ENCODE data around the gene GUCA2A. TPM values are rescaled to one million over a fixed set of nuclear protein-coding genes. Genes with fewer than 3 reads are reported as not detected.

The GUCA2A gene
- total RNA-seq, 1 donor from 2014 or later: not detected

GRCh38 chr1:42177541-42177981 is 13.0 kb upstream of the GUCA2A start:
- no peak for DNase-seq (ENCODE audit: extremely low read depth, low read depth, low spot score)

GRCh38 chr1:42176902-42177519 is 12.5 kb upstream of the GUCA2A start:
- no peak for DNase-seq (ENCODE audit: extremely low read depth, low read depth, low spot score)

- DNase-seq (ENCODE audit: extremely low read depth, low read depth, low spot score): no peak
These were observed 10.9 kb upstream of the GUCA2A start for GRCh38 chr1:42175314-42176054.

- no peak for DNase-seq (ENCODE audit: extremely low read depth, low read depth, low spot score)
These were observed 9.6 kb upstream of the GUCA2A start for GRCh38 chr1:42173961-42174735.

- no peak for DNase-seq (ENCODE audit: extremely low read depth, low read depth, low spot score)
These were observed 8.8 kb upstream of the GUCA2A start for GRCh38 chr1:42173155-42173933.

GRCh38 chr1:42172381-42173133 is 8.0 kb upstream of the GUCA2A start:
- no peak for DNase-seq (ENCODE audit: extremely low read depth, low read depth, low spot score)

GRCh38 chr1:42171679-42172266 is 7.2 kb upstream of the GUCA2A start:
- no peak for DNase-seq (ENCODE audit: extremely low read depth, low read depth, low spot score)

GRCh38 chr1:42170779-42171621 is 6.5 kb upstream of the GUCA2A start:
- DNase-seq (ENCODE audit: extremely low read depth, low read depth, low spot score): no peak

- no peak for DNase-seq (ENCODE audit: extremely low read depth, low read depth, low spot score)
These were observed 4.2 kb upstream of the GUCA2A start for GRCh38 chr1:42168763-42169162.

- no peak for DNase-seq (ENCODE audit: extremely low read depth, low read depth, low spot score)
These were observed 3.8 kb upstream of the GUCA2A start for GRCh38 chr1:42168391-42168670.

GRCh38 chr1:42167611-42168390 is 3.3 kb upstream of the GUCA2A start:
- no peak for DNase-seq (ENCODE audit: extremely low read depth, low read depth, low spot score)

- DNase-seq (ENCODE audit: extremely low read depth, low read depth, low spot score): no peak
These were observed 1.1 kb upstream of the GUCA2A start for GRCh38 chr1:42165511-42166210.

GRCh38 chr1:42163536-42164503 is 725 bp downstream of the GUCA2A start:
- no peak for DNase-seq (ENCODE audit: extremely low read depth, low read depth, low spot score)

GRCh38 chr1:42163114-42163513 is 1.4 kb downstream of the GUCA2A start:
- no peak for DNase-seq (ENCODE audit: extremely low read depth, low read depth, low spot score)

- no peak for DNase-seq (ENCODE audit: extremely low read depth, low read depth, low spot score)
These were observed 2.4 kb downstream of the GUCA2A start for GRCh38 chr1:42162181-42162580.

- DNase-seq (ENCODE audit: extremely low read depth, low read depth, low spot score): no peak
These were observed 6.4 kb downstream of the GUCA2A start for GRCh38 chr1:42158189-42158588.

- DNase-seq (ENCODE audit: extremely low read depth, low read depth, low spot score): no peak
These were observed 6.9 kb downstream of the GUCA2A start for GRCh38 chr1:42157667-42158066.

Measured in glomerular endothelial cell (primary cell).